H9 (cell line): ENCODE results near the gene PHF21A. TPM values are rescaled to one million over a fixed set of nuclear protein-coding genes. Genes with fewer than 3 reads are reported as not detected.

Experiments
- DNase-seq: peaks from one replicate; pipeline ENCODE4 v3.0.0-alpha.2; 2017
- H2AFZ ChIP-seq: one replicate; pipeline ENCODE4 v1.6.1; 2013; ENCODE audit warnings: mild to moderate bottlenecking, low read length, control low read depth, moderate library complexity
- H2AK5ac ChIP-seq: 2 replicates; pipeline ENCODE4 v1.6.1; 2013; ENCODE audit warnings: low read length, control low read depth, mixed read lengths; ENCODE audit not compliant: insufficient read length
- H2BK120ac ChIP-seq: one replicate; pipeline ENCODE4 v1.6.1; 2013; ENCODE audit warnings: low read depth, mild to moderate bottlenecking, low read length, control low read depth, inconsistent platforms; ENCODE audit not compliant: poor library complexity, severe bottlenecking
- H2BK12ac ChIP-seq: 2 replicates; pipeline ENCODE4 v1.6.1; 2013; ENCODE audit warnings: low read length, control low read depth, mixed read lengths, low read depth; ENCODE audit not compliant: insufficient read length
- H2BK15ac ChIP-seq: 2 replicates; pipeline ENCODE4 v1.6.1; 2013; ENCODE audit warnings: low read depth, low read length, control low read depth
- H2BK20ac ChIP-seq: one replicate; pipeline ENCODE4 v1.6.1; 2013; ENCODE audit warnings: low read depth, mild to moderate bottlenecking, low read length, control low read depth, inconsistent platforms; ENCODE audit not compliant: poor library complexity, severe bottlenecking
- H2BK5ac ChIP-seq: 2 replicates; pipeline ENCODE4 v1.6.1; 2013; ENCODE audit warnings: low read length, control low read depth, mixed read lengths; ENCODE audit not compliant: insufficient read length
- H3K14ac ChIP-seq: 2 replicates; pipeline ENCODE4 v1.6.1; 2013; ENCODE audit warnings: low read length, control low read depth; ENCODE audit not compliant: insufficient read depth
- H3K18ac ChIP-seq: 2 replicates; pipeline ENCODE4 v1.6.1; 2013; ENCODE audit warnings: low read depth, mild to moderate bottlenecking, mixed read lengths, low read length, control low read depth; ENCODE audit not compliant: insufficient read length
- H3K23ac ChIP-seq: 2 replicates; pipeline ENCODE4 v1.6.1; 2013; ENCODE audit warnings: low read length, control low read depth, mixed read lengths, low read depth; ENCODE audit not compliant: insufficient read length
- H3K23me2 ChIP-seq: 2 replicates; pipeline ENCODE4 v1.6.1; 2013; ENCODE audit warnings: low read depth, mild to moderate bottlenecking, mixed read lengths, low read length, control low read depth; ENCODE audit not compliant: insufficient read length, poor library complexity, severe bottlenecking
- H3K27ac ChIP-seq: 2 replicates; pipeline ENCODE4 v1.5.1; 2013; ENCODE audit warnings: low read length, control low read depth, mixed read lengths, low read depth; ENCODE audit not compliant: insufficient read length
- H3K27me3 ChIP-seq: 2 replicates; pipeline ENCODE4 v1.6.1; 2013; ENCODE audit warnings: low read length, control low read depth, inconsistent platforms; ENCODE audit not compliant: insufficient read depth
- H3K4ac ChIP-seq: 2 replicates; pipeline ENCODE4 v1.6.1; 2013; ENCODE audit warnings: low read depth, mild to moderate bottlenecking, control low read depth, inconsistent platforms, low read length, moderate library complexity
- H3K4me1 ChIP-seq: 2 replicates; pipeline ENCODE4 v1.6.1; 2013; ENCODE audit warnings: low read length, control low read depth, inconsistent platforms; ENCODE audit not compliant: insufficient read depth
- H3K4me2 ChIP-seq: 2 replicates; pipeline ENCODE4 v1.6.1; 2013; ENCODE audit warnings: low read length, control low read depth, mixed read lengths; ENCODE audit not compliant: insufficient read length, insufficient read depth
- H3K56ac ChIP-seq: 2 replicates; pipeline ENCODE4 v1.6.1; 2013; ENCODE audit warnings: low read depth, mild to moderate bottlenecking, mixed read lengths, low read length, control low read depth; ENCODE audit not compliant: insufficient read length
- H3K79me1 ChIP-seq: 2 replicates; pipeline ENCODE4 v1.6.1; 2013; ENCODE audit warnings: low read depth, mild to moderate bottlenecking, moderate library complexity, low read length, control low read depth, inconsistent platforms; ENCODE audit not compliant: insufficient read depth, poor library complexity, severe bottlenecking
- H3K79me2 ChIP-seq: 2 replicates; pipeline ENCODE4 v1.6.1; 2013; ENCODE audit warnings: low read length, control low read depth, inconsistent platforms; ENCODE audit not compliant: insufficient read depth
- H3K9ac ChIP-seq: 2 replicates; pipeline ENCODE4 v1.6.1; 2013; ENCODE audit warnings: low read length, control low read depth, mixed read lengths; ENCODE audit not compliant: insufficient read length; ENCODE audit errors: extremely low read depth
- H3K9me3 ChIP-seq: one replicate; pipeline ENCODE4 v1.6.1; 2013; ENCODE audit warnings: low read depth, low read length, inconsistent platforms; ENCODE audit not compliant: control insufficient read depth
- H3T11ph ChIP-seq: one replicate; pipeline ENCODE4 v1.6.1; 2013; ENCODE audit warnings: mild to moderate bottlenecking, low read length, control low read depth, inconsistent platforms
- H4K20me1 ChIP-seq: one replicate; pipeline ENCODE4 v1.6.1; 2013; ENCODE audit not compliant: control insufficient read depth, insufficient read length, insufficient read depth
- H4K5ac ChIP-seq: 2 replicates; pipeline ENCODE4 v1.6.1; 2013; ENCODE audit warnings: low read depth, mild to moderate bottlenecking, mixed read lengths, low read length, control low read depth; ENCODE audit not compliant: insufficient read length
- H4K8ac ChIP-seq: replicated peaks from 2 replicates; pipeline ENCODE4 v1.6.1; 2013; ENCODE audit warnings: low read length, control low read depth, mixed read lengths, low read depth; ENCODE audit not compliant: insufficient read length
- H4K91ac ChIP-seq: 2 replicates; pipeline ENCODE4 v1.6.1; 2013; ENCODE audit warnings: low read depth, mild to moderate bottlenecking, moderate library complexity, mixed read lengths, low read length, control low read depth; ENCODE audit not compliant: insufficient read length
- H3K27ac Mint-ChIP-seq, 3 experiments: 2 replicates in 2 of 3; 3 replicates in 1 of 3; pipeline ENCODE4 v1.8.0; 2020 to 2021; ENCODE audit warnings: mixed read lengths in 3 of 3, mild to moderate bottlenecking in 1 of 3, moderate library complexity in 1 of 3
- H3K27me3 Mint-ChIP-seq: 2 replicates; pipeline ENCODE4 v1.8.0; 2021; ENCODE audit warnings: low read depth, mild to moderate bottlenecking, moderate library complexity, mixed read lengths
- H3K36me3 Mint-ChIP-seq, 3 experiments: 2 replicates in 2 of 3; 3 replicates in 1 of 3; pipeline ENCODE4 v1.8.0; 2020 to 2021; ENCODE audit warnings: low read depth in 3 of 3, mixed read lengths in 3 of 3; ENCODE audit not compliant: insufficient read depth in 1 of 3
- H3K4me1 Mint-ChIP-seq, 2 experiments: 2 replicates each; pipeline ENCODE4 v1.8.0; 2020; ENCODE audit warnings: mixed read lengths in 2 of 2
- H3K4me3 Mint-ChIP-seq, 2 experiments: 2 replicates in 1 of 2; 3 replicates in 1 of 2; pipeline ENCODE4 v1.8.0; 2020 to 2021; ENCODE audit warnings: mild to moderate bottlenecking in 2 of 2, mixed read lengths in 2 of 2, moderate library complexity in 1 of 2
- H3K9me3 Mint-ChIP-seq, 2 experiments: 2 replicates in 1 of 2; 3 replicates in 1 of 2; pipeline ENCODE4 v1.8.0; 2020; ENCODE audit warnings: mild to moderate bottlenecking in 2 of 2, mixed read lengths in 2 of 2, moderate library complexity in 1 of 2
- WGBS: extraction: QIAGEN DNeasy Blood & Tissue Kit; methylation state at CpG from one replicate; pipeline ENCODE4 v1.1.7; 2013; ENCODE audit warnings: missing lambda C conversion rate, low lambda C conversion rate, mixed read lengths; ENCODE audit not compliant: insufficient read length; ENCODE audit errors: extremely low coverage; 5-methylcytosine and 5-hydroxymethylcytosine counted together
- total RNA-seq: library from RNA; stranded (reverse); gene quantifications from 2 replicates; pipeline ENCODE4 v1.2.1, GENCODE V29; 2021
- TF ChIP-seq, protein P1 (sequence below): fragments of 200-600 bp; sonication (generic); conservative IDR thresholded peaks from 3 replicates; pipeline ENCODE4 v1.8.0; 2021; ENCODE audit warnings: antibody characterized with exemption, mild to moderate bottlenecking

The PHF21A gene
- total RNA-seq, 1 experiment from 2014 or later: 33.8 TPM

GRCh38 chr11:45929486-45930030 is 191.7 kb downstream of the PHF21A start:
- Histone ChIP-seq H3K27ac (no peak overlapping the region), H3K9me3 (no peaks in the 10 kb centered on the region), H3K23ac (no peak overlapping the region), H4K20me1 (no peaks in the 10 kb centered on the region), H3K4me1 (no peaks in the 10 kb centered on the region), H3K9ac (no peak overlapping the region), H2AK5ac (no peak overlapping the region), H2BK120ac (no peak overlapping the region), H2BK5ac (no peak overlapping the region), H2BK20ac (no peak overlapping the region), H2AFZ (no peak overlapping the region), H3T11ph (no peak overlapping the region), H3K18ac (no peak overlapping the region), H3K79me2 (no peaks in the 10 kb centered on the region), H4K91ac (no peak overlapping the region), H4K5ac (no peak overlapping the region), H3K4me2 (no peak overlapping the region), H3K79me1 (no peaks in the 10 kb centered on the region), H2BK15ac (no peak overlapping the region), H3K23me2 (no peaks in the 10 kb centered on the region), H3K27me3 (no peaks in the 10 kb centered on the region), H2BK12ac (no peak overlapping the region), H4K8ac (no peak overlapping the region), H3K14ac (no peak overlapping the region), H3K4ac (no peak overlapping the region), H3K56ac (no peak overlapping the region)
- H3K9me3 Mint-ChIP-seq: no peaks in the 10 kb centered on the region
- DNase-seq: no peak
- WGBS: no CpG with 5 or more reads among the region's 10 CpGs
- H3K27ac Mint-ChIP-seq: peak overlapping the region in 2 of 3 experiments; percentile 40 to 92; a peak in 3 of 7 replicates
- H3K36me3 Mint-ChIP-seq: peaks cover 15 to 70% (median 68%) of the 10 kb centered on the region in 3 experiments
- H3K4me3 Mint-ChIP-seq: no peak overlapping the region
- TF ChIP-seq, protein P1, sequence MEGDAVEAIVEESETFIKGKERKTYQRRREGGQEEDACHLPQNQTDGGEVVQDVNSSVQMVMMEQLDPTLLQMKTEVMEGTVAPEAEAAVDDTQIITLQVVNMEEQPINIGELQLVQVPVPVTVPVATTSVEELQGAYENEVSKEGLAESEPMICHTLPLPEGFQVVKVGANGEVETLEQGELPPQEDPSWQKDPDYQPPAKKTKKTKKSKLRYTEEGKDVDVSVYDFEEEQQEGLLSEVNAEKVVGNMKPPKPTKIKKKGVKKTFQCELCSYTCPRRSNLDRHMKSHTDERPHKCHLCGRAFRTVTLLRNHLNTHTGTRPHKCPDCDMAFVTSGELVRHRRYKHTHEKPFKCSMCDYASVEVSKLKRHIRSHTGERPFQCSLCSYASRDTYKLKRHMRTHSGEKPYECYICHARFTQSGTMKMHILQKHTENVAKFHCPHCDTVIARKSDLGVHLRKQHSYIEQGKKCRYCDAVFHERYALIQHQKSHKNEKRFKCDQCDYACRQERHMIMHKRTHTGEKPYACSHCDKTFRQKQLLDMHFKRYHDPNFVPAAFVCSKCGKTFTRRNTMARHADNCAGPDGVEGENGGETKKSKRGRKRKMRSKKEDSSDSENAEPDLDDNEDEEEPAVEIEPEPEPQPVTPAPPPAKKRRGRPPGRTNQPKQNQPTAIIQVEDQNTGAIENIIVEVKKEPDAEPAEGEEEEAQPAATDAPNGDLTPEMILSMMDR: no peak
- H3K27me3 Mint-ChIP-seq: no peaks in the 10 kb centered on the region
- peaks cover 5 to 7% of the 10 kb centered on the region in 2 experiments; a peak in 1 of 4 replicates for H3K4me1 Mint-ChIP-seq
